H1 (cell line): Measurements from ENCODE around the gene DMXL1. TPM values are rescaled to one million over a fixed set of nuclear protein-coding genes. Genes with fewer than 3 reads are reported as not detected.

ENCODE experiments used
- BACH1 ChIP-seq: IDR thresholded peaks from 2 replicates; pipeline ENCODE4 v1.6.1; 2012; ENCODE audit warnings: low read length, improper control_type of control experiment
- CREB1 ChIP-seq: IDR thresholded peaks from 2 replicates; pipeline ENCODE4 v1.6.1; 2012; ENCODE audit warnings: inconsistent platforms
- CTBP2 ChIP-seq: IDR thresholded peaks from 2 replicates; pipeline ENCODE4 v1.7.0; 2011; ENCODE audit warnings: borderline replicate concordance, mild to moderate bottlenecking, moderate library complexity, mixed read lengths, low read length; ENCODE audit not compliant: insufficient read depth, insufficient read length
- EGR1 ChIP-seq: IDR thresholded peaks from 2 replicates; pipeline ENCODE4 v1.6.1; 2011; ENCODE audit warnings: low read depth, low read length, borderline replicate concordance
- EP300 ChIP-seq, 2 experiments: IDR thresholded peaks; 1 replicate in 1 of 2; 2 replicates in 1 of 2; pipeline ENCODE4 v1.6.1; 2011 to 2012; ENCODE audit warnings: low read depth in 2 of 2, low read length in 2 of 2, mild to moderate bottlenecking in 2 of 2, borderline replicate concordance in 1 of 2, inconsistent platforms in 1 of 2, moderate library complexity in 1 of 2
- HDAC2 ChIP-seq, 2 experiments: fragments of 300-600 bp in 1 of 2; sonication (generic) in 1 of 2; IDR thresholded peaks; 2 replicates each; pipeline ENCODE4 v1.6.1; 2011 to 2012; ENCODE audit warnings: low read depth in 2 of 2, low read length in 2 of 2, mild to moderate bottlenecking in 2 of 2, moderate library complexity in 2 of 2, borderline replicate concordance in 1 of 2, inconsistent platforms in 1 of 2
- KDM5A ChIP-seq: fragments of 200-600 bp; IDR thresholded peaks from 2 replicates; pipeline ENCODE4 v1.7.1; 2012; ENCODE audit warnings: mild to moderate bottlenecking, low read length, inconsistent platforms, mixed read lengths
- NANOG ChIP-seq: IDR thresholded peaks from 2 replicates; pipeline ENCODE4 v1.6.1; 2011; ENCODE audit warnings: low read length, low read depth, mild to moderate bottlenecking, inconsistent platforms; ENCODE audit not compliant: insufficient read depth, poor library complexity, severe bottlenecking
- PHF8 ChIP-seq: fragments of 200-600 bp; sonication (generic); conservative IDR thresholded peaks from 2 replicates; pipeline ENCODE4 v1.7.1; 2012; ENCODE audit warnings: low read depth, mild to moderate bottlenecking, inconsistent platforms, low read length, moderate library complexity
- POLR2A ChIP-seq, 2 experiments: IDR thresholded peaks; 1 replicate in 1 of 2; 2 replicates in 1 of 2; pipeline ENCODE4 v1.6.1; 2011; ENCODE audit warnings: low read depth in 2 of 2, low read length in 2 of 2, mild to moderate bottlenecking in 2 of 2; ENCODE audit errors: control extremely low read depth in 1 of 2
- POLR2AphosphoS5 ChIP-seq: IDR thresholded peaks from 2 replicates; pipeline ENCODE4 v1.6.1; 2011; ENCODE audit warnings: low read depth, low read length
- RBBP5 ChIP-seq: IDR thresholded peaks from 2 replicates; pipeline ENCODE4 v1.7.1; 2012; ENCODE audit warnings: low read depth, mild to moderate bottlenecking, inconsistent platforms, low read length, moderate library complexity, borderline replicate concordance
- SIRT6 ChIP-seq: IDR thresholded peaks from one replicate; pipeline ENCODE4 v1.7.1; 2012; ENCODE audit warnings: low read length, inconsistent platforms
- SUZ12 ChIP-seq: fragments of 200-600 bp; sonication (generic); IDR thresholded peaks from 2 replicates; pipeline ENCODE4 v1.6.1; 2012; ENCODE audit warnings: mild to moderate bottlenecking, inconsistent platforms, low read length, moderate library complexity, mixed read lengths
- TAF1 ChIP-seq: IDR thresholded peaks from 2 replicates; pipeline ENCODE4 v1.6.1; 2011; ENCODE audit warnings: mild to moderate bottlenecking, low read depth, low read length
- TAF7 ChIP-seq: optimal IDR thresholded peaks from 2 replicates; pipeline ENCODE3; 2011; ENCODE audit warnings: low read depth, mild to moderate bottlenecking, inconsistent platforms, low read length, moderate library complexity, borderline replicate concordance
- YY1 ChIP-seq: IDR thresholded peaks from 2 replicates; pipeline ENCODE4 v1.6.1; 2011; ENCODE audit warnings: low read depth, mild to moderate bottlenecking, low read length
- polyA plus RNA-seq, 7 experiments: library from polyadenylated mRNA; depleted of rRNA in 3 of 7; stranded (reverse) in 5 of 7; unstranded in 2 of 7; fragments of >200 nt in 5 of 7; fragments of 200-250 nt in 2 of 7; gene quantifications; 1 replicate in 5 of 7; 2 replicates in 1 of 7; 4 replicates in 1 of 7; pipeline versions ENCODE4 v1.2.1 to v1.2.3, GENCODE V29; 2011 to 2013; ENCODE audit warnings: missing spikeins in 2 of 7, mixed read lengths in 2 of 7
- total RNA-seq: library from RNA; stranded (reverse); fragmentation: NEBNext Ultra II Directional; extraction: Animal tissue kit (Norgen Biotek cat#: 25700); gene quantifications from 2 replicates; pipeline ENCODE4 v1.2.1, GENCODE V29; 2021
- TF ChIP-seq, protein P1 (sequence below): IDR thresholded peaks from 2 replicates; pipeline ENCODE4 v1.6.1; 2012; ENCODE audit warnings: inconsistent platforms
- TF ChIP-seq, protein P2 (sequence below): IDR thresholded peaks from 2 replicates; pipeline ENCODE4 v1.6.1; 2011; ENCODE audit warnings: low read length, improper control_type of control experiment

Gene DMXL1
- total and polyA plus RNA-seq, 2 of the 8 experiments (the other 6 are each of a cell fraction or from before 2014, with no cell fraction given): 10.1 to 43.9 TPM

DNA sequence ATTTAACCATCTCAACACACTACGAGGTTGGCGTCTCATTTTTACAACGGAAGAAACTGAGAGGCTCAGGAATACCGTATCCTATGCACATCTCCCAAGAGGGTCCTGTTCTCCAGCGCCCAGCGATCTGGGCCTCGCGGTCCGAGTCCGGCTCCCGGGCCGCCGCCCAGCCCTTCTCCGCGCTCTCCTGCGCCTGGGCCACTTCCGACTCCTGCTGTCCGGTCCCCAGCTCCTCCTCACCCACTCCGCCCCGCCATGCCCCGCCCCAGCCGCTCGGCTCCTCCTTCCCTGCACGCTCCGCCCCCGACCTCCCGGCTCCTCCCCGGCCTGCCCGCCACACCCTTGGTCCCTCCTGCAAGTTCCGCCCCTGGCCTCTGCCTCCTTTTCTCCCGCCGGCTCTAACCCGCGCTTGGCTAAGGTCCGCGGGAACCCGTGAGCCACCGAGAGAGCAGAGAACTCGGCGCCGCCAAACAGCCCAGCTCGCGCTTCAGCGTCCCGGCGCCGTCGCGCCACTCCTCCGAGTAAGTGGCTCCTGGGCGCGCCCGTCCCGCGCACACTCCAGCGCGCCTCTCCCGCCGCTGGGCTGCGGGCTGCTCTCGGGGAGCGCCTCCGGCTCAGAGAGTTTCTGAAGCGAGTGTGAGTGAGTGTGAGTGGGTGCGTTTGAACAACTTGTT, 197.6 kb downstream of the DMXL1 start (continued):
- TF ChIP-seq, protein P1, sequence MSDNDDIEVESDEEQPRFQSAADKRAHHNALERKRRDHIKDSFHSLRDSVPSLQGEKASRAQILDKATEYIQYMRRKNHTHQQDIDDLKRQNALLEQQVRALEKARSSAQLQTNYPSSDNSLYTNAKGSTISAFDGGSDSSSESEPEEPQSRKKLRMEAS: peak; percentile 10; the same call in 1 of the 2 replicates
- TF ChIP-seq PHF8 (peak; percentile 79), HDAC2 (IDR thresholded peaks at IDR 0.05; ENCODE audit: borderline replicate concordance in 1 of 2, low read depth in 2 of 2, low read length in 2 of 2) (0 out of 4 replicates have a peak, but pooled peaks of 1 of the 2 experiments have one; percentile 40), NANOG (no peak), SIRT6 (no peak), TAF7 (peak; percentile 86), POLR2A (IDR thresholded peaks at IDR 0.05; ENCODE audit: control extremely low read depth in 1 of 2, low read depth in 2 of 2, low read length in 2 of 2) (peak; percentile 79 to 80), CREB1 (no peak), EP300 (IDR thresholded peaks at IDR 0.05; ENCODE audit: borderline replicate concordance in 1 of 2, low read depth in 2 of 2, low read length in 2 of 2) (peak in 1 of 2 experiments; percentile 35; a peak in 1 of 3 replicates), CTBP2 (no peak), RBBP5 (peak; percentile 78; the same call in 1 of the 2 replicates), TAF1 (peak; percentile 84), POLR2AphosphoS5 (peak; percentile 73), KDM5A (no peak), YY1 (peak; percentile 28; the same call in 1 of the 2 replicates), BACH1 (0 out of 2 replicates have a peak, but pooled peaks have one; percentile 5), SUZ12 (0 out of 2 replicates have a peak, but pooled peaks have one; percentile 2), EGR1 (peak; percentile 13; the same call in 1 of the 2 replicates)
- TF ChIP-seq, protein P2, sequence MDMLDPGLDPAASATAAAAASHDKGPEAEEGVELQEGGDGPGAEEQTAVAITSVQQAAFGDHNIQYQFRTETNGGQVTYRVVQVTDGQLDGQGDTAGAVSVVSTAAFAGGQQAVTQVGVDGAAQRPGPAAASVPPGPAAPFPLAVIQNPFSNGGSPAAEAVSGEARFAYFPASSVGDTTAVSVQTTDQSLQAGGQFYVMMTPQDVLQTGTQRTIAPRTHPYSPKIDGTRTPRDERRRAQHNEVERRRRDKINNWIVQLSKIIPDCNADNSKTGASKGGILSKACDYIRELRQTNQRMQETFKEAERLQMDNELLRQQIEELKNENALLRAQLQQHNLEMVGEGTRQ: peak; percentile 47; the same call in 1 of the 2 replicates
